ENCODE results near the gene EDC3. TPM values are rescaled to one million over a fixed set of nuclear protein-coding genes. Genes with fewer than 3 reads are reported as not detected.

EDC3 gene
- polyA plus RNA-seq, 1 donor from 2014 or later, result 12.9 TPM

GRCh38 chr15:74603026-74603788, 92.6 kb downstream of the EDC3 start:
- Histone ChIP-seq H4K20me1 (ENCODE audit: insufficient read depth) (no peaks in the 10 kb centered on the region), H3K9ac (ENCODE audit: low read length) (no peak overlapping the region), H3K79me2 (replicated peaks; ENCODE audit: insufficient read depth, low read length) (no peaks in the 10 kb centered on the region), H3K9me2 (ENCODE audit: insufficient read depth, low read length) (no peaks in the 10 kb centered on the region), H2AFZ (ENCODE audit: low read depth, low read length) (no peak overlapping the region), H3K27ac (ENCODE audit: low read length) (no peak overlapping the region), H3K9me3 (ENCODE audit: low read length) (no peaks in the 10 kb centered on the region), H3K36me3 (ENCODE audit: insufficient read depth, low read length) (no peaks in the 10 kb centered on the region), H3K27me3 (ENCODE audit: insufficient read depth, low read depth, low read length) (no peaks in the 10 kb centered on the region), H3K4me3 (ENCODE audit: low read length) (no peak overlapping the region), H3F3A (ENCODE audit: insufficient read depth, low read length, poor library complexity, severe bottlenecking) (no peaks in the 10 kb centered on the region), H3K4me2 (ENCODE audit: low read length) (no peak overlapping the region)
- TF ChIP-seq TAF1 (IDR thresholded peaks at IDR 0.05; ENCODE audit: low read depth) (no peak), EP300 (conservative IDR thresholded peaks at IDR 0.05; ENCODE audit: poor library complexity, severe bottlenecking) (no peak), RAD21 (conservative IDR thresholded peaks at IDR 0.05) (no peak), POLR2AphosphoS5 (IDR thresholded peaks at IDR 0.05) (no peak), CTCF (IDR thresholded peaks at IDR 0.05; ENCODE audit: poor library complexity, severe bottlenecking) (no peak), REST (IDR thresholded peaks at IDR 0.05; ENCODE audit: borderline replicate concordance) (no peak), MXI1 (conservative IDR thresholded peaks at IDR 0.05; ENCODE audit: poor library complexity, severe bottlenecking) (no peak), SMC3 (conservative IDR thresholded peaks at IDR 0.05; ENCODE audit: poor library complexity) (no peak), EZH2 (IDR thresholded peaks at IDR 0.05; ENCODE audit: borderline replicate concordance, insufficient read depth, low read length, poor library complexity, severe bottlenecking) (no peak)

DNA sequence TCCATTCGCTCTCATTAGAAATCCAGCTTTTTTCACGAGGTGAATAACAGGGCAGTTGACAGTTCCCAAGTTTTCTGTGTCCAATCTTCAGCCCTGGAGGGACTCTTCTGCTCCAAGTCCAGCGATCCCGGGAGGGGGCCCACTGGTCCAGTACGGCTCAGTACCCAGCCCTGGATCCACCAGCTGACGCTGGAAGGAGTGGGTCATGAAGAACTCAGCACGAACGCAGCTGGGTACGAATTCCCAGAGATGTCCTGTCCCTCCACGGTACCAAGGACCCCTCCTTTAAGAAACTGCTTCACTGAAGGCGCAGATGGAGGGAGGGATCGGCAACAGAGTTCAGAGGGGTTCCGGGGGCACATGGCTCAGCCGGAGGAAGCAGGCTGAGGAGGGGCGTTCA, 96.7 kb downstream of the EDC3 start:
- Histone ChIP-seq H3K36me3 (ENCODE audit: insufficient read depth, low read length) (no peaks in the 10 kb centered on the region), H3K27me3 (ENCODE audit: insufficient read depth, low read depth, low read length) (no peaks in the 10 kb centered on the region), H3K9ac (ENCODE audit: low read length) (no peak overlapping the region), H2AFZ (ENCODE audit: low read depth, low read length) (no peak overlapping the region), H3K9me2 (ENCODE audit: insufficient read depth, low read length) (no peaks in the 10 kb centered on the region), H3K4me2 (ENCODE audit: low read length) (no peak overlapping the region), H3F3A (ENCODE audit: insufficient read depth, low read length, poor library complexity, severe bottlenecking) (no peaks in the 10 kb centered on the region), H3K9me3 (ENCODE audit: low read length) (no peaks in the 10 kb centered on the region), H3K4me3 (ENCODE audit: low read length) (no peak overlapping the region), H3K27ac (ENCODE audit: low read length) (no peak overlapping the region), H4K20me1 (ENCODE audit: insufficient read depth) (no peaks in the 10 kb centered on the region), H3K79me2 (replicated peaks; ENCODE audit: insufficient read depth, low read length) (no peaks in the 10 kb centered on the region)
- no peak for TF ChIP-seq EP300 (conservative IDR thresholded peaks at IDR 0.05; ENCODE audit: poor library complexity, severe bottlenecking)
- no peak for TF ChIP-seq CTCF (IDR thresholded peaks at IDR 0.05; ENCODE audit: poor library complexity, severe bottlenecking)
- no peak for TF ChIP-seq POLR2AphosphoS5 (IDR thresholded peaks at IDR 0.05)
- TF ChIP-seq RAD21 (conservative IDR thresholded peaks at IDR 0.05), result no peak
- no peak for TF ChIP-seq EZH2 (IDR thresholded peaks at IDR 0.05; ENCODE audit: borderline replicate concordance, insufficient read depth, low read length, poor library complexity, severe bottlenecking)
- no peak for TF ChIP-seq MXI1 (conservative IDR thresholded peaks at IDR 0.05; ENCODE audit: poor library complexity, severe bottlenecking)
- no peak for TF ChIP-seq SMC3 (conservative IDR thresholded peaks at IDR 0.05; ENCODE audit: poor library complexity)
- no peak for TF ChIP-seq TAF1 (IDR thresholded peaks at IDR 0.05; ENCODE audit: low read depth)
- no peak for TF ChIP-seq REST (IDR thresholded peaks at IDR 0.05; ENCODE audit: borderline replicate concordance)

Measured in neural cell (in vitro differentiated cells).